ENCODE results near the gene COMMD7. TPM values are rescaled to one million over a fixed set of nuclear protein-coding genes. Genes with fewer than 3 reads are reported as not detected.

The COMMD7 gene
- total and polyA plus RNA-seq, 2 of the 4 experiments (the other 2 are of a cell fraction): 51.8 to 67.5 TPM

- in situ Hi-C loops (cut with MboI; ENCODE audit: low sequenced_read_pairs) (loop anchor here (10.0 kb wide), 1 partner anchor 257 kb away; no protein-coding TSS in a partner anchor), intact Hi-C loops (cut with micrococcal nuclease) (no loop called here), dilution Hi-C loops (cut with HindIII; ENCODE audit: low sequenced_read_pairs, unreplicated experiment) (no loop called here)
- ATAC-seq (ENCODE audit: low read depth) (no peak), DNase-seq (no peak)
- no peaks in the 10 kb centered on the region for H3K9me3 ChIP-seq (ENCODE audit: control insufficient read depth, insufficient read depth, low read length)
- POLR2A ChIA-PET (ENCODE audit: unreplicated experiment): interaction anchor here (0.6 kb wide), 1 partner anchor 47 kb away, joined by 3 read pairs; the partner anchor contains the start of gene MAPRE1
- no peak overlapping the region for H3K4ac ChIP-seq (ENCODE audit: low read depth, low read length)
- no peak overlapping the region for H2AK9ac ChIP-seq (replicated peaks; ENCODE audit: low read depth, low read length, poor library complexity)
- no peak overlapping the region for H2BK120ac ChIP-seq (ENCODE audit: low read depth, low read length)
- no peak overlapping the region for H4K5ac ChIP-seq (ENCODE audit: low read depth, low read length)
- H3K27ac ChIP-seq (ENCODE audit: insufficient read depth, low read length): no peak overlapping the region
- H2BK5ac ChIP-seq (ENCODE audit: low read depth, low read length, poor library complexity, severe bottlenecking): no peak overlapping the region
- no peak overlapping the region for H3K23ac ChIP-seq (ENCODE audit: low read depth, low read length)
- no peak overlapping the region for H2AK5ac ChIP-seq (ENCODE audit: low read depth, low read length)
- H4K20me1 ChIP-seq (ENCODE audit: insufficient read depth, low read length): peaks cover 3% of the 10 kb centered on the region; the same call in 1 of the 2 replicates
- no peak overlapping the region for H3K56ac ChIP-seq (ENCODE audit: extremely low read depth, insufficient read depth, low read length)
- no peak overlapping the region for H3K4me2 ChIP-seq (ENCODE audit: low read depth, low read length)
- H3K9me1 ChIP-seq (ENCODE audit: insufficient read depth, low read length): 0 out of 2 replicates have a peak, but pooled peaks cover 7% of the 10 kb centered on the region
- no peak overlapping the region for H4K91ac ChIP-seq (ENCODE audit: insufficient read depth, low read depth, low read length)
- H4K8ac ChIP-seq (ENCODE audit: low read depth in 2 of 2, low read length in 2 of 2): no peak overlapping the region
- no peak overlapping the region for H2BK20ac ChIP-seq (ENCODE audit: low read depth, low read length)
- H2BK15ac ChIP-seq (ENCODE audit: low read depth, low read length): no peak overlapping the region
- no TSS peak for BruUV-seq (replicated peaks)
- no peaks in the 10 kb centered on the region for H3K36me3 ChIP-seq (ENCODE audit: control insufficient read depth, insufficient read depth, low read length)
- WGBS, 2 experiments (ENCODE audit: extremely low coverage in 2 of 2, insufficient read length in 1 of 2): no CpG with 5 or more reads among the region's 3 CpGs
- H3K79me1 ChIP-seq (ENCODE audit: low read depth in 1 of 2, low read length in 2 of 2): peaks cover 7 to 30% of the 10 kb centered on the region in 2 experiments; a peak in 1 of 4 replicates
- H3K27me3 ChIP-seq (ENCODE audit: control insufficient read depth, insufficient read depth, low read length): no peaks in the 10 kb centered on the region
- TF ChIP-seq NFE2L2 (IDR thresholded peaks at IDR 0.05; ENCODE audit: low read depth, low read length) (no peak), SMC3 (IDR thresholded peaks at IDR 0.05; ENCODE audit: low read depth, low read length) (no peak), RAD21 (IDR thresholded peaks at IDR 0.05; ENCODE audit: low read length) (no peak), CTCF (conservative IDR thresholded peaks at IDR 0.05; ENCODE audit: low read depth, low read length) (no peak), POLR2A (IDR thresholded peaks at IDR 0.05; ENCODE audit: low read depth, low read length) (no peak), BHLHE40 (IDR thresholded peaks at IDR 0.05; ENCODE audit: low read depth, low read length) (no peak), CEBPB (IDR thresholded peaks at IDR 0.05; ENCODE audit: low read depth, low read length) (no peak), MAFK (IDR thresholded peaks at IDR 0.05; ENCODE audit: low read depth, low read length) (no peak), USF2 (IDR thresholded peaks at IDR 0.05; ENCODE audit: low read depth, low read length) (no peak), MXI1 (IDR thresholded peaks at IDR 0.05; ENCODE audit: borderline replicate concordance, low read depth, low read length) (no peak), RFX5 (IDR thresholded peaks at IDR 0.05; ENCODE audit: low read depth, low read length) (no peak), FOS (IDR thresholded peaks at IDR 0.05; ENCODE audit: low read depth, low read length) (no peak), CHD1 (IDR thresholded peaks at IDR 0.05; ENCODE audit: low read depth, low read length) (no peak), RCOR1 (IDR thresholded peaks at IDR 0.05; ENCODE audit: insufficient replicate concordance, low read length) (no peak), MAZ (IDR thresholded peaks at IDR 0.05; ENCODE audit: borderline replicate concordance, low read depth, low read length) (no peak)
- TF ChIP-seq, protein P1, sequence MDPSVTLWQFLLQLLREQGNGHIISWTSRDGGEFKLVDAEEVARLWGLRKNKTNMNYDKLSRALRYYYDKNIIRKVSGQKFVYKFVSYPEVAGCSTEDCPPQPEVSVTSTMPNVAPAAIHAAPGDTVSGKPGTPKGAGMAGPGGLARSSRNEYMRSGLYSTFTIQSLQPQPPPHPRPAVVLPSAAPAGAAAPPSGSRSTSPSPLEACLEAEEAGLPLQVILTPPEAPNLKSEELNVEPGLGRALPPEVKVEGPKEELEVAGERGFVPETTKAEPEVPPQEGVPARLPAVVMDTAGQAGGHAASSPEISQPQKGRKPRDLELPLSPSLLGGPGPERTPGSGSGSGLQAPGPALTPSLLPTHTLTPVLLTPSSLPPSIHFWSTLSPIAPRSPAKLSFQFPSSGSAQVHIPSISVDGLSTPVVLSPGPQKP (IDR thresholded peaks at IDR 0.05; ENCODE audit: borderline replicate concordance, low read depth, low read length): no peak
- H2AFZ ChIP-seq (replicated peaks; ENCODE audit: low read length, poor library complexity): no peak overlapping the region
- no peak overlapping the region for H3K9ac ChIP-seq (ENCODE audit: low read depth, low read length)
- CTCF ChIA-PET: no interaction called here
- no peak overlapping the region for H3K4me3 ChIP-seq (ENCODE audit: insufficient read depth, low read depth, low read length)
- no peak overlapping the region for H3K18ac ChIP-seq (ENCODE audit: low read depth, low read length)
- H3K4me1 ChIP-seq (ENCODE audit: control insufficient read depth, insufficient read depth, low read length): no peaks in the 10 kb centered on the region
- H3K14ac ChIP-seq (replicated peaks; ENCODE audit: low read depth, low read length): no peak overlapping the region
Observed at GRCh38 chr20:32772046-32772445, 28.8 kb upstream of the COMMD7 start.

Measured in IMR-90 (cell line).